PC-9 (cell line): ENCODE data around the gene NRXN2. TPM values are rescaled to one million over a fixed set of nuclear protein-coding genes. Genes with fewer than 3 reads are reported as not detected.

ENCODE experiments used
- BruUV-seq: library from RNA; stranded (reverse); fragments of 400-500 nt; replicated peaks from 2 replicates; lab custom pipeline; 2021; lab: Mats Ljungman, UMichigan
- CTCF ChIA-PET: fragments of 300-600 bp; sonication (Branson Sonifier 250); formaldehyde crosslinking; loops from one replicate; lab custom pipeline; 2022; ENCODE audit warnings: antibody characterized with exemption; lab: Charles Lee
- POLR2A ChIA-PET: fragments of 300-600 bp; sonication (Branson Sonifier 250); formaldehyde crosslinking; loops from one replicate; lab custom pipeline; 2022; ENCODE audit warnings: antibody characterized with exemption; ENCODE audit not compliant: unreplicated experiment; lab: Charles Lee
- DNase-seq, 2 experiments: peaks; one replicate each; pipeline versions ENCODE4 v3.0.0 to v3.0.0-alpha.2; 2015 to 2022; ENCODE audit warnings: mixed read lengths in 1 of 2
- H2AFZ ChIP-seq: fragments of 200-600 bp; sonication (generic); 2 replicates; pipeline ENCODE4 v1.8.1; 2017; ENCODE audit warnings: antibody characterized with exemption
- H3F3A ChIP-seq: fragments of 200-600 bp; sonication (generic); 2 replicates; pipeline ENCODE4 v1.8.1; 2017; ENCODE audit warnings: antibody characterized with exemption, mild to moderate bottlenecking, low read depth; ENCODE audit not compliant: insufficient read depth
- H3K27ac ChIP-seq: fragments of 200-600 bp; sonication (generic); 2 replicates; pipeline ENCODE4 v1.6.1; 2016; ENCODE audit warnings: mixed run types
- H3K27me3 ChIP-seq: fragments of 200-600 bp; sonication (generic); 2 replicates; pipeline ENCODE4 v1.6.1; 2016; ENCODE audit warnings: low read depth, mixed run types; ENCODE audit not compliant: insufficient read depth
- H3K36me3 ChIP-seq: fragments of 200-600 bp; sonication (generic); 2 replicates; pipeline ENCODE4 v1.6.1; 2016; ENCODE audit warnings: low read depth, mixed run types
- H3K4me1 ChIP-seq: fragments of 200-600 bp; sonication (generic); replicated peaks from 2 replicates; pipeline ENCODE4 v1.6.1; 2016; ENCODE audit warnings: mixed run types; ENCODE audit not compliant: insufficient read depth
- H3K4me2 ChIP-seq: fragments of 200-600 bp; sonication (generic); 2 replicates; pipeline ENCODE4 v1.6.1; 2017; ENCODE audit warnings: mixed run types
- H3K4me3 ChIP-seq: fragments of 200-600 bp; sonication (generic); 2 replicates; pipeline ENCODE4 v1.6.1; 2016; ENCODE audit warnings: mixed run types
- H3K79me2 ChIP-seq: fragments of 200-600 bp; sonication (generic); 2 replicates; pipeline ENCODE4 v1.6.1; 2017; ENCODE audit warnings: low read depth, mixed run types
- H3K9me2 ChIP-seq: fragments of 200-600 bp; sonication (generic); 2 replicates; pipeline ENCODE4 v1.8.1; 2017; ENCODE audit warnings: mild to moderate bottlenecking; ENCODE audit not compliant: insufficient read depth
- H3K9me3 ChIP-seq: fragments of 200-600 bp; sonication (generic); 2 replicates; pipeline ENCODE4 v1.8.1; 2016; ENCODE audit warnings: low read depth; ENCODE audit not compliant: insufficient read depth
- H4K20me1 ChIP-seq: fragments of 200-600 bp; sonication (generic); 2 replicates; pipeline ENCODE4 v1.8.1; 2017; ENCODE audit not compliant: insufficient read depth
- EZH2 ChIP-seq: fragments of 200-600 bp; sonication (generic); IDR thresholded peaks from 2 replicates; pipeline ENCODE4 v1.8.0; 2017; ENCODE audit warnings: antibody characterized with exemption, low read depth
- intact Hi-C: fragments of 100-400 bp; cut with micrococcal nuclease; formaldehyde crosslinking; loops from one replicate; pipeline ENCODE4 v1.10.0; 2022; ENCODE audit not compliant: unreplicated experiment
- total RNA-seq: library from RNA; stranded (reverse); gene quantifications from 2 replicates; pipeline ENCODE4 v1.2.3, GENCODE V29; 2021
- TF ChIP-seq, protein P1 (sequence below): fragments of 200-600 bp; sonication (generic); conservative IDR thresholded peaks from 2 replicates; pipeline ENCODE4 v1.6.1; 2017; ENCODE audit warnings: mixed run types, antibody characterized with exemption, mild to moderate bottlenecking, moderate library complexity

Gene NRXN2
- total RNA-seq, 1 experiment from 2014 or later: not detected

GRCh38 chr11:64654958-64655541 lies 67.9 kb downstream of the NRXN2 start:
- no peaks in the 10 kb centered on the region for H3K9me2 ChIP-seq
- no peak overlapping the region for H3K4me2 ChIP-seq
- no peaks in the 10 kb centered on the region for H3K36me3 ChIP-seq
- no peaks in the 10 kb centered on the region for H3K79me2 ChIP-seq
- H3K9me3 ChIP-seq: no peaks in the 10 kb centered on the region
- no peak overlapping the region for H3K27ac ChIP-seq
- ChIA-PET CTCF (interaction anchor here (0.6 kb wide), 1 partner anchor 112 kb away, joined by 3 read pairs; no protein-coding TSS in a partner anchor), POLR2A (no interaction called here)
- H3K4me1 ChIP-seq: peaks cover 35% of the 10 kb centered on the region
- BruUV-seq: no TSS peak
- no peak overlapping the region for H2AFZ ChIP-seq
- H3F3A ChIP-seq: peaks cover 25% of the 10 kb centered on the region; the same call in 1 of the 2 replicates
- intact Hi-C loops: loop anchor here (5.0 kb wide), 1 partner anchor 87 kb away; the partner anchor contains the start of gene RASGRP2
- H3K27me3 ChIP-seq: no peaks in the 10 kb centered on the region
- H3K4me3 ChIP-seq: no peak overlapping the region
- DNase-seq: no peak
- TF ChIP-seq, protein P1, sequence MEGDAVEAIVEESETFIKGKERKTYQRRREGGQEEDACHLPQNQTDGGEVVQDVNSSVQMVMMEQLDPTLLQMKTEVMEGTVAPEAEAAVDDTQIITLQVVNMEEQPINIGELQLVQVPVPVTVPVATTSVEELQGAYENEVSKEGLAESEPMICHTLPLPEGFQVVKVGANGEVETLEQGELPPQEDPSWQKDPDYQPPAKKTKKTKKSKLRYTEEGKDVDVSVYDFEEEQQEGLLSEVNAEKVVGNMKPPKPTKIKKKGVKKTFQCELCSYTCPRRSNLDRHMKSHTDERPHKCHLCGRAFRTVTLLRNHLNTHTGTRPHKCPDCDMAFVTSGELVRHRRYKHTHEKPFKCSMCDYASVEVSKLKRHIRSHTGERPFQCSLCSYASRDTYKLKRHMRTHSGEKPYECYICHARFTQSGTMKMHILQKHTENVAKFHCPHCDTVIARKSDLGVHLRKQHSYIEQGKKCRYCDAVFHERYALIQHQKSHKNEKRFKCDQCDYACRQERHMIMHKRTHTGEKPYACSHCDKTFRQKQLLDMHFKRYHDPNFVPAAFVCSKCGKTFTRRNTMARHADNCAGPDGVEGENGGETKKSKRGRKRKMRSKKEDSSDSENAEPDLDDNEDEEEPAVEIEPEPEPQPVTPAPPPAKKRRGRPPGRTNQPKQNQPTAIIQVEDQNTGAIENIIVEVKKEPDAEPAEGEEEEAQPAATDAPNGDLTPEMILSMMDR: no peak
- no peak for TF ChIP-seq EZH2
- no peaks in the 10 kb centered on the region for H4K20me1 ChIP-seq

DNA sequence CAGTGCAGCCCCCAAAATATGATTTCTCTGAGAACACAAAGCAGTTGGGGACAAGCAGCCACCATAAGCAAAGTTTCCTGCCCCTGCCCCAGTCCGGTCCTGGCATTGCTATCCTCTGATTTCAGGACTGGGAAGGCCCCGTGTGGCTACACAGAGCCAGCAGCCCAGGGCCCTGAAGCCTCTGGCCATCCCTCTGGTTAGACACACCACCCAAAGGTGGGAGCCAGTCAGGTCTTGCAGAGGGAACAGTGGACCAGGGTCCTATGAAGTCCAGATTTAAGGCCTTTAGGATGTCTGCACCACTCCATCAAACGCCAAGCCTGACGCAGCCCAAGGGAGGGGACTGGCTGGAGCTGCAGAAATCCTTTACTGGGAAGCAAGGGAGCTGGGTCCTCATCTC lies 68.6 kb downstream of the NRXN2 start:
- Histone ChIP-seq H3K4me1 (peaks cover 28% of the 10 kb centered on the region), H3K79me2 (no peaks in the 10 kb centered on the region), H3K27me3 (no peaks in the 10 kb centered on the region), H3K9me3 (no peaks in the 10 kb centered on the region), H3K4me2 (no peak overlapping the region), H3K27ac (no peak overlapping the region), H3K9me2 (no peaks in the 10 kb centered on the region), H3K36me3 (no peaks in the 10 kb centered on the region), H4K20me1 (no peaks in the 10 kb centered on the region), H3K4me3 (no peak overlapping the region), H3F3A (peaks cover 22% of the 10 kb centered on the region; the same call in 1 of the 2 replicates), H2AFZ (no peak overlapping the region)
- no TSS peak for BruUV-seq
- TF ChIP-seq, protein P1: no peak
- no peak for TF ChIP-seq EZH2
- ChIA-PET POLR2A (no interaction called here), CTCF (no interaction called here)
- intact Hi-C loops: loop anchor here (5.0 kb wide), 1 partner anchor 88 kb away; the partner anchor contains the start of gene RASGRP2
- no peak for DNase-seq

- H3K4me3 ChIP-seq: no peak overlapping the region
- H3K9me2 ChIP-seq: no peaks in the 10 kb centered on the region
- no peaks in the 10 kb centered on the region for H3K79me2 ChIP-seq
- BruUV-seq: no TSS peak
- H3K9me3 ChIP-seq: no peaks in the 10 kb centered on the region
- no peak for DNase-seq
- no peak overlapping the region for H3K4me2 ChIP-seq
- H3K27me3 ChIP-seq: no peaks in the 10 kb centered on the region
- TF ChIP-seq, protein P1: peak; percentile 3; the same call in 1 of the 2 replicates
- no peak for TF ChIP-seq EZH2
- no peaks in the 10 kb centered on the region for H4K20me1 ChIP-seq
- H3F3A ChIP-seq: peaks cover 19% of the 10 kb centered on the region; the same call in 1 of the 2 replicates
- intact Hi-C loops: loop anchor here (1.0 to 5.0 kb wide), 6 partner anchors 89 to 449 kb away; partner anchors contain the start of genes PRDX5 and RASGRP2
- ChIA-PET CTCF (interaction anchor here (3.2 kb wide), 1 partner anchor 35 kb away, joined by 9 read pairs; no protein-coding TSS in a partner anchor), POLR2A (interaction anchor here (0.7 kb wide), 1 partner anchor 299 kb away, joined by 5 read pairs; no protein-coding TSS in a partner anchor)
- no peak overlapping the region for H3K27ac ChIP-seq
- no peak overlapping the region for H2AFZ ChIP-seq
- no peaks in the 10 kb centered on the region for H3K36me3 ChIP-seq
- H3K4me1 ChIP-seq: peaks cover 19% of the 10 kb centered on the region
Observed at GRCh38 chr11:64653388-64653973, 69.5 kb downstream of the NRXN2 start.
